Upper lobe of left lung (tissue), 6 donors: Measurements from ENCODE around the gene LCE1A. TPM values are rescaled to one million over a fixed set of nuclear protein-coding genes. Genes with fewer than 3 reads are reported as not detected.

Source experiments
- ATAC-seq, 2 donors: fragments of 200-7000 bp; cut with Tn5 transposase; one replicate each; pipeline ENCODE4 v1.9.1; 2022; ENCODE audit warnings: mild to moderate bottlenecking in 2 of 2, moderate library complexity in 2 of 2; ENCODE audit not compliant: low FRiP score in 2 of 2
- DNase-seq, 2 donors: peaks; one replicate each; pipeline ENCODE4 v3.0.0-alpha.2; 2019 to 2020
- H3K27ac ChIP-seq, 4 donors: fragments of 200-600 bp; sonication (generic); one replicate each; pipeline ENCODE4 v1.5.1; 2016 to 2019
- H3K27me3 ChIP-seq, 4 donors: fragments of 200-600 bp; sonication (generic); one replicate each; pipeline ENCODE4 v1.5.1; 2017 to 2019
- H3K36me3 ChIP-seq, 4 donors: fragments of 200-600 bp; sonication (generic); one replicate each; pipeline ENCODE4 v1.5.1; 2016 to 2019
- H3K4me1 ChIP-seq, 4 donors: fragments of 200-600 bp; sonication (generic); one replicate each; pipeline ENCODE4 v1.5.1; 2018 to 2019
- H3K4me3 ChIP-seq, 4 donors: fragments of 200-600 bp; sonication (generic); one replicate each; pipeline ENCODE4 v1.5.1; 2017 to 2019; ENCODE audit warnings: mild to moderate bottlenecking in 2 of 4, moderate library complexity in 1 of 4
- H3K9me3 ChIP-seq, 4 donors: fragments of 200-600 bp; sonication (generic); one replicate each; pipeline ENCODE4 v1.5.1; 2018 to 2019
- EP300 ChIP-seq, 4 donors: sonication (generic); formaldehyde crosslinking; IDR thresholded peaks; one replicate each; pipeline ENCODE4 v1.5.1; 2017; ENCODE audit warnings: antibody characterized with exemption in 4 of 4, control low read depth in 2 of 4
- POLR2A ChIP-seq, 4 donors: fragments of 450-650 bp; IDR thresholded peaks; one replicate each; pipeline ENCODE4 v1.5.1; 2016 to 2017; ENCODE audit warnings: antibody characterized with exemption in 4 of 4, mild to moderate bottlenecking in 2 of 4
- POLR2AphosphoS5 ChIP-seq, 2 donors: sonication (generic); formaldehyde crosslinking; IDR thresholded peaks; one replicate each; pipeline ENCODE4 v1.5.1; 2017; ENCODE audit warnings: antibody characterized with exemption in 2 of 2
- WGBS, 2 donors: methylation state at CpG; one replicate each; pipeline ENCODE4 v1.1.5; 2017 to 2018; 5-methylcytosine and 5-hydroxymethylcytosine counted together
- total RNA-seq, 6 donors: library from RNA; depleted of rRNA in 4 of 6; stranded (reverse); fragments of >200 nt in 4 of 6; gene quantifications; one replicate each; pipeline versions ENCODE4 v1.1.0 to v1.2.1, GENCODE V29; 2016 to 2021
- TF ChIP-seq, protein P1 (sequence below), 6 experiments: fragments of 450-650 bp in 4 of 6; fragments of 200-600 bp in 2 of 6; sonication (generic) in 2 of 6; IDR thresholded peaks; one replicate each; pipeline ENCODE4 v1.5.1; 2016 to 2019; ENCODE audit warnings: antibody characterized with exemption in 6 of 6
- donor health status: DM: no; HTN: no; CAD: no; lungs with moderate emphysema.
- donor health status: DM: no; HTN: yes; CAD: no; lungs with severe emphysema.

The LCE1A gene
- total RNA-seq, 6 donors from 2014 or later: not detected

DNA sequence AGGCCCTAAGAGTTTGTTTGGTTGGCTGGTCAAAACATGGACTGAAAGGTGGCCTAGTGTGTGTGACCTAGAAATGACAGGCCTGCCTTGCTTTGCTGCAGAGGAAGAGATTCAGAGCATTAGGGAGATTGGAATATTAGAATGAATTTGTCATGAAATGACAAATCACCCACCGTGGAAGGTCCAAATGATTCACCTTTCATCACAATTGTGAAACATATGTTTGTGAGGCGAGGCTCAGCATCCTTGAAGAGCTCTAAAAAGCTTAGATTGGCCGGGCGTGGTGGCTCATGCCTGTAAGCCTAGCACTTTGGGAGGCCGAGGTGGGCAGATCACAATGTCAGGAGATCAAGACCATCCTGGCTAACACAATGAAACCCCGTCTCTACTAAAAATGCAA is 10.0 kb upstream of the LCE1A start:
- TF ChIP-seq, protein P1, sequence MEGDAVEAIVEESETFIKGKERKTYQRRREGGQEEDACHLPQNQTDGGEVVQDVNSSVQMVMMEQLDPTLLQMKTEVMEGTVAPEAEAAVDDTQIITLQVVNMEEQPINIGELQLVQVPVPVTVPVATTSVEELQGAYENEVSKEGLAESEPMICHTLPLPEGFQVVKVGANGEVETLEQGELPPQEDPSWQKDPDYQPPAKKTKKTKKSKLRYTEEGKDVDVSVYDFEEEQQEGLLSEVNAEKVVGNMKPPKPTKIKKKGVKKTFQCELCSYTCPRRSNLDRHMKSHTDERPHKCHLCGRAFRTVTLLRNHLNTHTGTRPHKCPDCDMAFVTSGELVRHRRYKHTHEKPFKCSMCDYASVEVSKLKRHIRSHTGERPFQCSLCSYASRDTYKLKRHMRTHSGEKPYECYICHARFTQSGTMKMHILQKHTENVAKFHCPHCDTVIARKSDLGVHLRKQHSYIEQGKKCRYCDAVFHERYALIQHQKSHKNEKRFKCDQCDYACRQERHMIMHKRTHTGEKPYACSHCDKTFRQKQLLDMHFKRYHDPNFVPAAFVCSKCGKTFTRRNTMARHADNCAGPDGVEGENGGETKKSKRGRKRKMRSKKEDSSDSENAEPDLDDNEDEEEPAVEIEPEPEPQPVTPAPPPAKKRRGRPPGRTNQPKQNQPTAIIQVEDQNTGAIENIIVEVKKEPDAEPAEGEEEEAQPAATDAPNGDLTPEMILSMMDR (IDR thresholded peaks at IDR 0.05): no peak
- TF ChIP-seq EP300 (IDR thresholded peaks at IDR 0.05) (no peak), POLR2AphosphoS5 (IDR thresholded peaks at IDR 0.05) (no peak), POLR2A (IDR thresholded peaks at IDR 0.05) (no peak)
- no peaks in the 10 kb centered on the region for H3K36me3 ChIP-seq
- no peaks in the 10 kb centered on the region for H3K4me1 ChIP-seq
- ATAC-seq (no peak), DNase-seq (no peak)
- no peak overlapping the region for H3K27ac ChIP-seq
- H3K9me3 ChIP-seq: no peaks in the 10 kb centered on the region
- no peak overlapping the region for H3K4me3 ChIP-seq
- H3K27me3 ChIP-seq: no peaks in the 10 kb centered on the region
- WGBS, 2 donors: 82 to 86% methylated on average over 6 of the region's 6 CpGs

DNA sequence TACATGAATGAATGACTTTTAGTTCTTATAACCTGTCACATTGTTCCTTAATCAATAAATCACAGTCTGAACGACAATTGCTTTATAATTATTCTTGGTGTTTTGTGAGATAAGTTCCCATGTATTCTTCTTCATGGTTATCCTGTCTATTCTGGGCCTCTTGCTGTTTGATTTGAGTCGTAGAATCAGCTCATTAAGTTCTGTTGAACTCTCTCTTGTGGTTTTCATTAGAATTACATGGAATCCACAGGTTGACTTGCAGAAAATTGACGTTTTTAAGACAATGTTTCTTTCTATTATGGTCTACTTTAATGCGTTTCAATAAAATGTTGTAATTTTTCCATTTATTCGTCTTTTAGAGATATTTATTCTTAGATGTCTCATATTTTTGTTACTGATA is 4.0 kb upstream of the LCE1A start:
- ATAC-seq: no peak
- H3K4me1 ChIP-seq: no peaks in the 10 kb centered on the region
- no peaks in the 10 kb centered on the region for H3K9me3 ChIP-seq
- H3K36me3 ChIP-seq: no peaks in the 10 kb centered on the region
- no peak overlapping the region for H3K4me3 ChIP-seq
- 38 to 46% methylated on average over 5 of the region's 5 CpGs for WGBS, 2 donors
- DNase-seq: no peak
- H3K27ac ChIP-seq: no peak overlapping the region
- TF ChIP-seq POLR2A (IDR thresholded peaks at IDR 0.05) (no peak), POLR2AphosphoS5 (IDR thresholded peaks at IDR 0.05) (no peak), EP300 (IDR thresholded peaks at IDR 0.05) (no peak)
- TF ChIP-seq, protein P1 (IDR thresholded peaks at IDR 0.05): no peak
- no peaks in the 10 kb centered on the region for H3K27me3 ChIP-seq

DNA sequence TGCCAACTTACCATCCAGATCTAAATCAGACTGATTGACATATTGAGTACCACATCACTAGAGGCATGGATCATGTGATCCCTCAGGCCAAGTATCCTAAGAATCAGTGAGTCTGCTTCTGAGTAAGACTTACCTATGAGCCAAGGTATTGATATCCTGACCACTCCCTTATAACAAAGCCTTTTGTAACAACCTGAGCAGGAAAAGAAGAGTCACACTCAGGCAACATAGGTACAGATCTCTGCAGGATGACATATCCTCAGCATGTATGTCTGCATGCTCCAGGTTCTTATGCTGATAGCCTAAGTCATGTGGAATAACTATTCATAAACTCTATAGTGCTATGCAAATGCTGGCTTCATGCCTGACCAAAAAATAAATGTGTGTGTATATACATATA is 2.3 kb upstream of the LCE1A start:
- H3K27ac ChIP-seq: no peak overlapping the region
- H3K9me3 ChIP-seq: no peaks in the 10 kb centered on the region
- H3K4me1 ChIP-seq: no peaks in the 10 kb centered on the region
- DNase-seq: no peak
- no peaks in the 10 kb centered on the region for H3K27me3 ChIP-seq
- no peak for ATAC-seq
- no peak for TF ChIP-seq EP300 (IDR thresholded peaks at IDR 0.05)
- no peak overlapping the region for H3K4me3 ChIP-seq
- H3K36me3 ChIP-seq: no peaks in the 10 kb centered on the region

DNA sequence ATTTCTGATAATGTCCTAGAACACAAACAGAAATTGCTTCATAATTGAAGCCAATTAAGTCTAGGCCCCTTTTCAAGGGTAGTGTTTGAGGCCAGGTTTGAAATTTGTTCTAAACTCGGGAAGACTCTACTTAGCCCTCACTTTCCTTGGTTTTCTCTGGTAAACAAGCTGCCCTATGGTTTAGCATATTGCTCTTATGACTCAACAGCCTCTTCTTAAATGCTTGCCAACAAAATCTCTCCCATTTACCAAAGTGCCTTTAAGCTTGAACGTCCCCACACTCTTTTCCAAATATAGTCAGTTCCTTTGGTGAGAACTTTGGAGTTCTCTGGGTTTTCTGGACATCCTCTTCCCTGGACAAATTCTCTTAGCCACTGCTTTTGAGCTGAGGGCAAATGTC is 9.6 kb downstream of the LCE1A start:
- H3K27ac ChIP-seq: no peak overlapping the region
- WGBS, 2 donors: 55 to 57% methylated on average over 2 of the region's 2 CpGs

DNA sequence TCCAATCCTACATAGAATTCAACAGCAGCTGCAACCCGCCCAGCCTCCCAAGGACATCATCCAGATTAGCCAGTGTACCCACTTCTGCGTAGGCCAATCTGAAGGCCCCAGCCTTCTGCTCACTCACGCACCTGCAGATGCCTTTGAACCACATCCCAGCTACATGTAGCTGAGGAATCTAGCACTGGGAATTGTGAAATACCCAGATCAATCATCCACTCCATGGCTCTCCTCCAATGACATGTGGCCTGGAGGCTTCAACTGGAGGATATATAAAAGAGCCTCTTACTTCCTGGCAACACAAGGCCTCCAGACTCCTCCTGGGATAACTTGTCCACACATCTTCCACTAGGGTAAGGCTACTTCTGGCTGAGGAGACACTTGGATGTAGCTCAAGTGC is 15.3 kb downstream of the LCE1A start, which contains the start of gene LCE6A:
TSS of gene LCE6A (plus strand) at position 301 of the 400 bp plus-strand sequence. CDS start 665 bp downstream, outside the sequence.
- Histone ChIP-seq H3K4me1 (no peaks in the 10 kb centered on the region), H3K9me3 (no peaks in the 10 kb centered on the region), H3K4me3 (no peak within 1 kb of the TSS), H3K27me3 (no peaks in the 10 kb centered on the region), H3K36me3 (no peaks in the 10 kb centered on the region), H3K27ac (no peak within 1 kb of the TSS)
- no peak for DNase-seq
- ATAC-seq: no peak
- 93% methylated on average over 2 to 3 of the region's 3 CpGs for WGBS, 2 donors
- no peak for TF ChIP-seq EP300 (IDR thresholded peaks at IDR 0.05)
- TF ChIP-seq POLR2A (IDR thresholded peaks at IDR 0.05): no peak
- TF ChIP-seq POLR2AphosphoS5 (IDR thresholded peaks at IDR 0.05): no peak
- TF ChIP-seq, protein P1 (IDR thresholded peaks at IDR 0.05): no peak

More for the DNA sequence above, 9.6 kb downstream of the LCE1A start:
- H3K9me3 ChIP-seq: no peaks in the 10 kb centered on the region
- TF ChIP-seq, protein P1 (IDR thresholded peaks at IDR 0.05): no peak
- TF ChIP-seq EP300 (IDR thresholded peaks at IDR 0.05) (no peak), POLR2A (IDR thresholded peaks at IDR 0.05) (no peak), POLR2AphosphoS5 (IDR thresholded peaks at IDR 0.05) (no peak)
- no peaks in the 10 kb centered on the region for H3K36me3 ChIP-seq
- DNase-seq (no peak), ATAC-seq (no peak)
- no peaks in the 10 kb centered on the region for H3K27me3 ChIP-seq
- H3K4me3 ChIP-seq: no peak overlapping the region
- no peaks in the 10 kb centered on the region for H3K4me1 ChIP-seq
